Prostate gland (tissue), 2 donors: ENCODE measurements around the gene CACNA2D4.

Experiments used
- POLR2A ChIP-seq: fragments of 450-650 bp; IDR thresholded peaks from one replicate; pipeline ENCODE4 v1.6.1; 2016; ENCODE audit warnings: antibody characterized with exemption, mild to moderate bottlenecking
- POLR2AphosphoS5 ChIP-seq: sonication (generic); formaldehyde crosslinking; IDR thresholded peaks from one replicate; pipeline ENCODE4 v1.6.1; 2017; ENCODE audit warnings: antibody characterized with exemption
- TF ChIP-seq, protein P1 (sequence below), 4 experiments: fragments of 200-600 bp in 2 of 4; fragments of 450-650 bp in 2 of 4; sonication (generic) in 2 of 4; IDR thresholded peaks; 1 replicate in 3 of 4; 2 replicates in 1 of 4; pipeline ENCODE4 v1.5.1; 2016 to 2019; ENCODE audit warnings: antibody characterized with exemption in 4 of 4, mild to moderate bottlenecking in 2 of 4, moderate library complexity in 2 of 4

DNA sequence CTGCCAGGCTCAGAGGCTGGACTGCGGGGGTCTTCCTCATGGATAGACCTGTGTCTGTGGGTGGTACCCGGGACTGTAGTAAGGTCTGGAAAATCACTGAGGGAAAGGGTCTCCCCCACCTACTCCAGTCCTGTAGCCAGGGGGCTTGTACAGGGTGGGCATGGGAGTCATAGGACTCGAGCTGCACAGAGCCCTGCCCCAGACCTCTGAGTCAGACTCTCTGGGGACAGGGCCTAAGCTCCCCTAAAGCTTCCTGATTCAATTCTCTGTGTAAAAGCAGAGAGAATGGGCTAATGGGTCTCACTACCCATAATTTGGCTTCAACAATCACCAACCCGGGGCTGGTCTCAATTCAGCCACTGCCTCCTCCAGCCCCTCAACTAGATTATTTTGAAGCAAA lies 71.0 kb downstream of the CACNA2D4 start:
- TF ChIP-seq POLR2A: no peak
- TF ChIP-seq, protein P1, sequence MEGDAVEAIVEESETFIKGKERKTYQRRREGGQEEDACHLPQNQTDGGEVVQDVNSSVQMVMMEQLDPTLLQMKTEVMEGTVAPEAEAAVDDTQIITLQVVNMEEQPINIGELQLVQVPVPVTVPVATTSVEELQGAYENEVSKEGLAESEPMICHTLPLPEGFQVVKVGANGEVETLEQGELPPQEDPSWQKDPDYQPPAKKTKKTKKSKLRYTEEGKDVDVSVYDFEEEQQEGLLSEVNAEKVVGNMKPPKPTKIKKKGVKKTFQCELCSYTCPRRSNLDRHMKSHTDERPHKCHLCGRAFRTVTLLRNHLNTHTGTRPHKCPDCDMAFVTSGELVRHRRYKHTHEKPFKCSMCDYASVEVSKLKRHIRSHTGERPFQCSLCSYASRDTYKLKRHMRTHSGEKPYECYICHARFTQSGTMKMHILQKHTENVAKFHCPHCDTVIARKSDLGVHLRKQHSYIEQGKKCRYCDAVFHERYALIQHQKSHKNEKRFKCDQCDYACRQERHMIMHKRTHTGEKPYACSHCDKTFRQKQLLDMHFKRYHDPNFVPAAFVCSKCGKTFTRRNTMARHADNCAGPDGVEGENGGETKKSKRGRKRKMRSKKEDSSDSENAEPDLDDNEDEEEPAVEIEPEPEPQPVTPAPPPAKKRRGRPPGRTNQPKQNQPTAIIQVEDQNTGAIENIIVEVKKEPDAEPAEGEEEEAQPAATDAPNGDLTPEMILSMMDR (IDR thresholded peaks at IDR 0.05): no peak
- TF ChIP-seq POLR2AphosphoS5: no peak
